Activated effector memory CD4-positive, alpha-beta T cell treated with anti-CD3 and anti-CD28 coated beads, Interleukin-2, amount 50 U/mL, for 16 hours (primary cell): Measurements from ENCODE around the gene CCDC12.

Experiments used
- DNase-seq: peaks from one replicate; pipeline ENCODE4 v3.0.0-alpha.2; 2020

Gene CCDC12

GRCh38 chr3:46954178-46954577 is 22.4 kb downstream of the CCDC12 start:
- DNase-seq, result no peak

GRCh38 chr3:46953234-46954010 is 23.1 kb downstream of the CCDC12 start:
- DNase-seq, result no peak

GRCh38 chr3:46952813-46953212 is 23.7 kb downstream of the CCDC12 start:
- DNase-seq, result no peak

- DNase-seq, result no peak
These were observed 25.8 kb downstream of the CCDC12 start for GRCh38 chr3:46950650-46951241.

GRCh38 chr3:46950177-46950576 is 26.4 kb downstream of the CCDC12 start:
- no peak for DNase-seq

- no peak for DNase-seq
These were observed 27.5 kb downstream of the CCDC12 start for GRCh38 chr3:46948830-46949671.

GRCh38 chr3:46947981-46948791 is 28.4 kb downstream of the CCDC12 start:
- DNase-seq, result peak; percentile 87

GRCh38 chr3:46947546-46947901 is 29.0 kb downstream of the CCDC12 start:
- DNase-seq, result no peak

GRCh38 chr3:46946856-46947545 is 29.5 kb downstream of the CCDC12 start:
- DNase-seq, result peak; percentile 89

GRCh38 chr3:46946416-46946815 is 30.1 kb downstream of the CCDC12 start:
- no peak for DNase-seq

- no peak for DNase-seq
These were observed 32.4 kb downstream of the CCDC12 start for GRCh38 chr3:46944191-46944590.

GRCh38 chr3:46943237-46944187 is 33.0 kb downstream of the CCDC12 start:
- DNase-seq, result no peak

GRCh38 chr3:46942481-46943236 is 33.9 kb downstream of the CCDC12 start:
- no peak for DNase-seq

- no peak for DNase-seq
These were observed 34.5 kb downstream of the CCDC12 start for GRCh38 chr3:46942076-46942475.

GRCh38 chr3:46939578-46940445 is 36.7 kb downstream of the CCDC12 start:
- no peak for DNase-seq

GRCh38 chr3:46938118-46938517 is 38.4 kb downstream of the CCDC12 start:
- DNase-seq, result no peak

- DNase-seq, result no peak
These were observed 39.8 kb downstream of the CCDC12 start for GRCh38 chr3:46936733-46937250.

- DNase-seq, result no peak
These were observed 40.5 kb downstream of the CCDC12 start for GRCh38 chr3:46935989-46936558.
